Epithelial cell of umbilical artery (primary cell): ENCODE data around the gene CDKN1A. TPM values are rescaled to one million over a fixed set of nuclear protein-coding genes. Genes with fewer than 3 reads are reported as not detected.

Experiments
- total RNA-seq: library from RNA; depleted of rRNA; stranded (reverse); fragments of >200 nt; gene quantifications from 2 replicates; pipeline ENCODE4 v1.2.3, GENCODE V29; 2014

The CDKN1A gene
- 137 and 142 TPM in 2 replicates for total RNA-seq

GRCh38 chr6:36678488-36679042 is at the start of gene CDKN1A:
Gene CDKN1A, plus strand, starts transcription at chr6:36678714. Its CDS starts 5,388 bp downstream, at chr6:36684102.

GRCh38 chr6:36697481-36697903 is 19.0 kb downstream of the CDKN1A start, which contains the start of gene RAB44:
Gene RAB44, plus strand, starts transcription at chr6:36697826. Its CDS starts 6,410 bp downstream, at chr6:36704236.

Other genes starting within 250 kb of the CDKN1A start
- not detected in 2 replicates for gene PXT1, start 235.9 kb upstream of the CDKN1A start, total RNA-seq
- gene KCTD20, start 235.7 kb upstream of the CDKN1A start, total RNA-seq: 57.8 and 59.8 TPM in 2 replicates
- 8.1 and 13.1 TPM in 2 replicates for gene STK38, start 131.2 kb upstream of the CDKN1A start, total RNA-seq
- gene SRSF3, start 84.4 kb upstream of the CDKN1A start, total RNA-seq: 356 and 638 TPM in 2 replicates
- gene RAB44, start 19.1 kb downstream of the CDKN1A start, total RNA-seq: not detected in 2 replicates
- 4.6 and 5.8 TPM in 2 replicates for gene CPNE5, start 160.7 kb downstream of the CDKN1A start, total RNA-seq
- 44.4 and 48.7 TPM in 2 replicates for gene PPIL1, start 196.1 kb downstream of the CDKN1A start, total RNA-seq
- gene C6orf89, start 207.2 kb downstream of the CDKN1A start, total RNA-seq: 19.2 and 23.3 TPM in 2 replicates